ENCODE measurements around the gene ACOXL. TPM values are rescaled to one million over a fixed set of nuclear protein-coding genes. Genes with fewer than 3 reads are reported as not detected.

The ACOXL gene
- total RNA-seq, 2 donors from 2014 or later, result not detected

DNA sequence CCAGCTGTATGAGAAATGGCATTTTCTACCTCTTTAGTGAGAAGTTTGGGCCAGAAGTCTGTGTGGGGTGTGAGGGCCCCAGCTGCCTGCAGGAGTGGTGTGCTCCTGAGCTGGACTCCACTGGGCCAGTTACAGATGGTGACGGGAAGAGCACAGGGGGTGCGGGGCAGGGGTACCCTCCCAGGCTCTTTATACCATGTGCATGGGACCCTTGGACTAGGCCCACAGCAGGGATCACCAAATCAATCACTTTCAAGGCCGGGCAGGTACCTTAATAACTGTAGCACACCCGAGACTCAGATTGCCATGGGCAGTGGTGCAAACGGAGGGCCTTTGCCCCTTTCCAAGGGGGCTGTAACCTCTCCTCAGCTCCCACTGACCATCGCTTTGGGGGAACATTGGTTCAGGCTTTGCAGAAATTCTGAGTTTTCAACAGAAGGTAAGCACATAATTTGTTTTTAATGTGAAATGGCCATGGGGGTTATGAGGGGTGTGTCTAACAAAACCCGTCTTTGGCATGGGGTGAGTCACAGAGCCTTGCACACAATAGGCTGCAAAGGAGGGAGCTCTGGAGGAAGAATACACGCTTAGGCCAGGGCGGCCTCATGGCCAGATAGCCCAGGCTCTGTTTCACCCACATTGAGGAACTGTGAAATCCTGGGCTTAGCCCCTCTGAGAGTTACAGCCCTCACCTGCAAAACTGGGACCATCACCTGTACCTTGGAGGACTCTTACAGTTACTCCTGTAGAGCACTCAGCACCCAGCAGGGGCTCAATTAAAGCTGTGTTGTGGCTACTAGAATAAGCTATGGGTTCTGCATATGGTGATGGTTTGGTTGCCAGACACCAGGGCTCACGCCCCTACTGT lies 247.3 kb downstream of the ACOXL start:
- no peaks in the 10 kb centered on the region for H3K36me3 ChIP-seq
- H3K27me3 ChIP-seq (replicated peaks; ENCODE audit: insufficient read depth), result no peaks in the 10 kb centered on the region
- no peak for DNase-seq (ENCODE audit: low spot score)
- no peaks in the 10 kb centered on the region for H3K4me1 ChIP-seq (ENCODE audit: control insufficient read depth in 1 of 2, low read depth in 2 of 2)
- ATAC-seq (ENCODE audit: insufficient number of reproducible peaks, low FRiP score, low read depth), result no peak
- TF ChIP-seq, protein P1, sequence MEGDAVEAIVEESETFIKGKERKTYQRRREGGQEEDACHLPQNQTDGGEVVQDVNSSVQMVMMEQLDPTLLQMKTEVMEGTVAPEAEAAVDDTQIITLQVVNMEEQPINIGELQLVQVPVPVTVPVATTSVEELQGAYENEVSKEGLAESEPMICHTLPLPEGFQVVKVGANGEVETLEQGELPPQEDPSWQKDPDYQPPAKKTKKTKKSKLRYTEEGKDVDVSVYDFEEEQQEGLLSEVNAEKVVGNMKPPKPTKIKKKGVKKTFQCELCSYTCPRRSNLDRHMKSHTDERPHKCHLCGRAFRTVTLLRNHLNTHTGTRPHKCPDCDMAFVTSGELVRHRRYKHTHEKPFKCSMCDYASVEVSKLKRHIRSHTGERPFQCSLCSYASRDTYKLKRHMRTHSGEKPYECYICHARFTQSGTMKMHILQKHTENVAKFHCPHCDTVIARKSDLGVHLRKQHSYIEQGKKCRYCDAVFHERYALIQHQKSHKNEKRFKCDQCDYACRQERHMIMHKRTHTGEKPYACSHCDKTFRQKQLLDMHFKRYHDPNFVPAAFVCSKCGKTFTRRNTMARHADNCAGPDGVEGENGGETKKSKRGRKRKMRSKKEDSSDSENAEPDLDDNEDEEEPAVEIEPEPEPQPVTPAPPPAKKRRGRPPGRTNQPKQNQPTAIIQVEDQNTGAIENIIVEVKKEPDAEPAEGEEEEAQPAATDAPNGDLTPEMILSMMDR (IDR thresholded peaks at IDR 0.05), result no peak
- H3K9me3 ChIP-seq, result no peaks in the 10 kb centered on the region
- no peak overlapping the region for H3K27ac ChIP-seq
- H3K4me3 ChIP-seq, result no peak overlapping the region

DNA sequence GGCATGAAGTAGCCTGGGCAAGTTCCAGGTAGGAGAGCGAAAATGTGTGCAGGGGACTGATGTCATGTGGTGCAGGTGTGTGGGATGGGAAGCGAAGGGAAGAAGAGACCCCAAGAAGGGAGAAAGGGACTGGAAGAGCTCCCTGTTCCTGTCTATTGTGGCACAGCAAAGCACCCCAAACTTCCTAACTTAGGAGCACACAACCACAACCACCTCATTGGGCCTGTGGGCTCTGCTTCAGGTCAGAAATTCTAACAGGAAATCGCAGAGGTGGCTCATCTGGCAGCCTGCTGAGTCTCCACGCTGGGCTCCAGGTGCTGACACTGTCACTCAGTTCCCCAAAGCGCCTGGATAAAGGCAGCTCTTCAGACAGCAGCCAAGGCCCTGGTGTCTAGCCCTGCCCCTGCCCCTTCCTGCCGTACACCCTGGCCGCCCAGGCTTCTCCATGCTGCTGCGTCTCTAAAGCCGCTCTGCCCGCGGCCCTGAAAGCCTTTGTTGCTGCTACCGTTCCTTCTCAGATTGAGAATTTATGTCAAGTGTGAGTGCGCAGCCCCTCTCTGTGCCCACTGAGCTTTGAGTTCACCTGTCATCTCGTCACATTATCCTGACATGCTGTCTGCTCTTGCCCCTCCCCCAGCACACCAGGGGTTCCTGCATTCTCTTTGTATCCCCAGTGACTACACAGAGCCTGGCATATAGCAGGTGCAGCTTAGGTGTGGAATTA lies 248.1 kb downstream of the ACOXL start:
- DNase-seq (ENCODE audit: low spot score) (no peak), ATAC-seq (ENCODE audit: insufficient number of reproducible peaks, low FRiP score, low read depth) (no peak)
- no peaks in the 10 kb centered on the region for H3K4me1 ChIP-seq (ENCODE audit: control insufficient read depth in 1 of 2, low read depth in 2 of 2)
- H3K4me3 ChIP-seq, result no peak overlapping the region
- no peaks in the 10 kb centered on the region for H3K36me3 ChIP-seq
- no peak overlapping the region for H3K27ac ChIP-seq
- TF ChIP-seq, protein P1 (IDR thresholded peaks at IDR 0.05), result no peak
- H3K9me3 ChIP-seq, result no peaks in the 10 kb centered on the region
- no peaks in the 10 kb centered on the region for H3K27me3 ChIP-seq (replicated peaks; ENCODE audit: insufficient read depth)

DNA sequence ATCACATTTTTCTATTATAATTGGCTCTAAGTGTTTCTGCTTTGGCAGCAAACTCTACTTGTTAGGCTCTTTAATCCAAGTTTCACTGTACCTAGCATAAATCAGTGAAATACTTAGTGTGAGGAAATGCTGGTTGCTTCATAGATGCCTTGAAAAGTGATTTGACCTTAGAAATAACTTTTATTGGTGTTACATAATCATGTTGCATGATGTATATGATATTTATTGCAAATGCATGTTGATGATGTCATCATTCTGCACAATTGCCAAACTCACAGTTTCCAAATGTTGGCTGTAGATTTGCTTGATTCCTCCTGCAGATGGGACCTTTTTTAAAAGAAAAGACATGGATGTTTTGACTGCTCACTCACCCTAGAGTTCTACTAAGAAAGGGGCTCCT lies 250.8 kb downstream of the ACOXL start:
- DNase-seq (ENCODE audit: low spot score) (no peak), ATAC-seq (ENCODE audit: insufficient number of reproducible peaks, low FRiP score, low read depth) (no peak)
- H3K27ac ChIP-seq, result no peak overlapping the region
- no peaks in the 10 kb centered on the region for H3K9me3 ChIP-seq
- TF ChIP-seq, protein P1 (IDR thresholded peaks at IDR 0.05), result no peak
- H3K27me3 ChIP-seq (replicated peaks; ENCODE audit: insufficient read depth), result no peaks in the 10 kb centered on the region
- H3K4me1 ChIP-seq (ENCODE audit: control insufficient read depth in 1 of 2, low read depth in 2 of 2), result no peaks in the 10 kb centered on the region
- no peaks in the 10 kb centered on the region for H3K36me3 ChIP-seq
- no peak overlapping the region for H3K4me3 ChIP-seq

DNA sequence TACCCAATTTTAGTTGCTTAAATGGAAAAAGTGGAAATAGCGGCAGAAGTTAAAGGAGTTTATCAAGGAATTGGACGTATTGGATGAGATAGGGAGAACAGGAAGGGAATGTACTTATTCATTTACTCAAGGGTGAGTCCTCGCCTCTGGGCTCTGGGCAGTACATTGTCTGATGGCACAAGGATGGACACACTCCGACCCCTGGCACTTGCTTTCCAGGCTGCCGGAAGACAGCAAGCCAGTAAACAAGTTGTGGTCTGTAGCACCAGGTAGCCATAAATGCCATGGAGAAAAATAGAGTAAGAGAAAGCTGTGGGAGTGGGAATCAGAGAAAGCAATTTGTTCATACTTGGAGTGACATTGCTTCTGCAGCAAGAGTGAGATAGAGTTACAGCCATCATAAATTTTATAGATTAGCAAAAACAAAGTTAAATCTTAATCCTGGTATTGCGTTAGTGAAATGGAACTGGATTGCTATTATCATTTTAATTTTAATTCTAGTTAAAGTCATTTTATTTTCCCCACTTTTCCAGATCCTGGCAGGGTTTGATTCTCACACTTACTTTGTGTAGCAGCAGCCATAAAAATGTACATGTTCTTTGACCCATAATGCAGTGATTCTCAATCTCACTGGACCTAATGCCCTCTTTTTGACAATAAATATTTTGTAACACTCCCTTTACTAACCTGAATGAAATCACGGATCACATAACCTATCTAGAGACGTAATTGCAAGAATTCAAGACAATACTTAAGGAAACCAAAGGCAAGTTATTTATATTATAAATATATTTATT lies 252.5 kb downstream of the ACOXL start:
- Histone ChIP-seq H3K27me3 (replicated peaks; ENCODE audit: insufficient read depth) (no peaks in the 10 kb centered on the region), H3K4me3 (no peak overlapping the region), H3K9me3 (no peaks in the 10 kb centered on the region), H3K4me1 (ENCODE audit: control insufficient read depth in 1 of 2, low read depth in 2 of 2) (no peaks in the 10 kb centered on the region), H3K27ac (no peak overlapping the region), H3K36me3 (no peaks in the 10 kb centered on the region)
- DNase-seq (ENCODE audit: low spot score) (no peak), ATAC-seq (ENCODE audit: insufficient number of reproducible peaks, low FRiP score, low read depth) (no peak)
- TF ChIP-seq, protein P1 (IDR thresholded peaks at IDR 0.05), result no peak

DNA sequence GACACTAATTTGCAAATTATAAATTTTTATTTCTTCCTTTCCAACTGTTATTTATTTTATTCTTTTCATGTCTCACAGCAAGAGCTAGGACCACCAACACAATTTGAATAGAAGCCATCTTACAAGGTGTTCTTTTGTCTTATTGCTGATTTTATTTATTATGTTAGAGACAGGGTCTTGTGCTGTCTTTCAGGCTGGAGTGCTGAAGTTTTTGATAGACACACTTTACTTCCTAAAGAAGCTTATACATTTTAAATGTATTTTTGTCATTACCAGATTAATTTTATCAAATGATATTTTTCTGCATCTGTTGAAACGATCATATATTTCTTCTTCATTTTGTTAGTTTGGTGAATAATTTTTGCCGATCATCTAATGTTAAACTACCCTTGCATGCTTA lies 258.1 kb downstream of the ACOXL start:
- no peaks in the 10 kb centered on the region for H3K27me3 ChIP-seq (replicated peaks; ENCODE audit: insufficient read depth)
- DNase-seq (ENCODE audit: low spot score) (no peak), ATAC-seq (ENCODE audit: insufficient number of reproducible peaks, low FRiP score, low read depth) (no peak)
- no peak overlapping the region for H3K27ac ChIP-seq
- no peaks in the 10 kb centered on the region for H3K4me1 ChIP-seq (ENCODE audit: control insufficient read depth in 1 of 2, low read depth in 2 of 2)
- no peaks in the 10 kb centered on the region for H3K9me3 ChIP-seq
- TF ChIP-seq, protein P1 (IDR thresholded peaks at IDR 0.05), result no peak
- H3K4me3 ChIP-seq, result no peak overlapping the region
- H3K36me3 ChIP-seq, result no peaks in the 10 kb centered on the region

Measured in thoracic aorta (tissue), 2 donors.